Uterus (tissue), 4 donors: ENCODE measurements around the gene CCL1. TPM values are rescaled to one million over a fixed set of nuclear protein-coding genes. Genes with fewer than 3 reads are reported as not detected.
"Not testable (repeated sequence)": the region's sequence is repeated elsewhere in the genome, so short reads cannot be mapped to it uniquely, and the experiment has no call there.

ENCODE experiments used
- DNase-seq, 2 donors: peaks; one replicate each; pipeline ENCODE4 v3.0.0-alpha.2; 2019 to 2020
- H3K27ac ChIP-seq, 2 donors: fragments of 200-600 bp; sonication (generic); 1 replicate in 1 of 2; 2 replicates in 1 of 2; pipeline ENCODE4 v1.5.1; 2016 to 2018
- H3K27me3 ChIP-seq, 2 donors: fragments of 200-600 bp; sonication (generic); one replicate each; pipeline ENCODE4 v1.5.1; 2018 to 2019; ENCODE audit warnings: control low read depth in 1 of 2
- H3K36me3 ChIP-seq, 2 donors: fragments of 200-600 bp; sonication (generic); one replicate each; pipeline ENCODE4 v1.5.1; 2019; ENCODE audit warnings: control low read depth in 1 of 2
- H3K4me1 ChIP-seq, 2 donors: fragments of 200-600 bp; sonication (generic); one replicate each; pipeline ENCODE4 v1.5.1; 2018 to 2019; ENCODE audit warnings: control low read depth in 1 of 2
- H3K4me3 ChIP-seq, 2 donors: fragments of 200-600 bp; sonication (generic); 1 replicate in 1 of 2; 2 replicates in 1 of 2; pipeline ENCODE4 v1.5.1; 2018 to 2019; ENCODE audit warnings: mild to moderate bottlenecking in 1 of 2
- H3K9me3 ChIP-seq, 2 donors: fragments of 200-600 bp; sonication (generic); one replicate each; pipeline ENCODE4 v1.5.1; 2019; ENCODE audit warnings: control low read depth in 1 of 2
- CTCF ChIP-seq, 4 experiments: fragments of 200-600 bp in 2 of 4; fragments of 450-650 bp in 2 of 4; sonication (generic) in 2 of 4; IDR thresholded peaks; one replicate each; pipeline ENCODE4 v1.5.1; 2016 to 2019; ENCODE audit warnings: antibody characterized with exemption in 4 of 4, mild to moderate bottlenecking in 2 of 4, moderate library complexity in 1 of 4
- POLR2A ChIP-seq, 2 donors: fragments of 450-650 bp; IDR thresholded peaks; one replicate each; pipeline ENCODE4 v1.6.1; 2016; ENCODE audit warnings: antibody characterized with exemption in 2 of 2, mild to moderate bottlenecking in 1 of 2, moderate library complexity in 1 of 2
- intact Hi-C: fragments of 100-400 bp; cut with DNase I; formaldehyde crosslinking; loops from one replicate; pipeline ENCODE4 v1.15.1; 2023; ENCODE audit warnings: low total_unique reads
- total RNA-seq, 4 donors: library from RNA; depleted of rRNA in 3 of 4; stranded (reverse); fragments of >200 nt in 3 of 4; gene quantifications; one replicate each; pipeline versions ENCODE4 v1.1.0 to v1.2.4, GENCODE V29; 2014 to 2023
- donor health status: DM: yes; HTN: yes; CAD: no.

The CCL1 gene
- total RNA-seq, 4 donors from 2014 or later: not detected

GRCh38 chr17:34337701-34338100, 25.3 kb downstream of the CCL1 start:
- no peak for DNase-seq
- Histone ChIP-seq H3K9me3 (no peaks in the 10 kb centered on the region), H3K36me3 (no peaks in the 10 kb centered on the region), H3K27me3 (no peaks in the 10 kb centered on the region), H3K4me1 (no peaks in the 10 kb centered on the region), H3K4me3 (no peak overlapping the region), H3K27ac (no peak overlapping the region)
- intact Hi-C loops: no loop called here
- TF ChIP-seq CTCF (IDR thresholded peaks at IDR 0.05) (no peak), POLR2A (IDR thresholded peaks at IDR 0.05) (no peak)

DNA sequence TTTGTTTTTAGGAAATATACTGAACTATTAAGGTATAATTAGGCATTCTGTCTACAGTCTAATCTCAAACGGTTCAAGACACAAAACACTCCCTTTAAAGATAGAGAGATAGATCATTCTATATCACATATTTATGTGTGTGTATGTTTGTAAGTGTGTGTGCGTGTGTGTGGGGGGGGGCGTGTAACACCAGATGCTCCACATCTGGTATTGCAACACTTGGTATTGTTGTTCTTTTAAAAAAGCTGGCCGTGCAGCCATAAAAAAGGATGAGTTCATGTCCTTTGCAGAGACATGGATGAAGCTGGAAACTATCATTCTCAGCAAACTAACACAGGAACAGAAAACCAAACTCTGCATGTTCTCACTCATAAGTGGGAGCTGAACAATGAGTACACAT, 35.5 kb downstream of the CCL1 start:
- peak; percentile 41 to 42 for DNase-seq
- H3K4me1 ChIP-seq, H3K4me3 ChIP-seq, intact Hi-C loops, H3K27me3 ChIP-seq, H3K9me3 ChIP-seq, H3K36me3 ChIP-seq, H3K27ac ChIP-seq: not testable (repeated sequence)

- peak overlapping the region in 1 of 2 donors; percentile 52 for H3K27ac ChIP-seq
- no peak overlapping the region for H3K4me3 ChIP-seq
- no peak for DNase-seq
- no peaks in the 10 kb centered on the region for H3K27me3 ChIP-seq
- TF ChIP-seq CTCF (IDR thresholded peaks at IDR 0.05): no peak
- no peak for TF ChIP-seq POLR2A (IDR thresholded peaks at IDR 0.05)
- H3K36me3 ChIP-seq: no peaks in the 10 kb centered on the region
- no peaks in the 10 kb centered on the region for H3K4me1 ChIP-seq
- intact Hi-C loops: no loop called here
- no peaks in the 10 kb centered on the region for H3K9me3 ChIP-seq
These were observed 41.1 kb downstream of the CCL1 start for GRCh38 chr17:34321964-34322363.

- H3K27ac ChIP-seq: no peak within 1 kb of the TSS
- intact Hi-C loops: no loop called here
- DNase-seq: no peak
- H3K36me3 ChIP-seq: no peaks in the 10 kb centered on the region
- no peaks in the 10 kb centered on the region for H3K4me1 ChIP-seq
- H3K27me3 ChIP-seq: peaks cover 0 to 5% of the 10 kb centered on the region in 2 donors
- H3K4me3 ChIP-seq: no peak within 1 kb of the TSS
- no peak for TF ChIP-seq CTCF (IDR thresholded peaks at IDR 0.05)
- H3K9me3 ChIP-seq: no peaks in the 10 kb centered on the region
These were observed 44.0 kb downstream of the CCL1 start, which contains the start of gene CCL8 for GRCh38 chr17:34319039-34319483. CCL8 (plus strand) TSS chr17:34319435; CDS start chr17:34319502, 67 bp downstream.

GRCh38 chr17:34318474-34318873, 44.6 kb downstream of the CCL1 start:
- no peak overlapping the region for H3K27ac ChIP-seq
- intact Hi-C loops: no loop called here
- H3K27me3 ChIP-seq: peaks cover 0 to 5% of the 10 kb centered on the region in 2 donors
- no peaks in the 10 kb centered on the region for H3K4me1 ChIP-seq
- no peak overlapping the region for H3K4me3 ChIP-seq
- DNase-seq: no peak
- H3K9me3 ChIP-seq: no peaks in the 10 kb centered on the region
- H3K36me3 ChIP-seq: no peaks in the 10 kb centered on the region
- TF ChIP-seq POLR2A (IDR thresholded peaks at IDR 0.05) (no peak), CTCF (IDR thresholded peaks at IDR 0.05) (no peak)

DNA sequence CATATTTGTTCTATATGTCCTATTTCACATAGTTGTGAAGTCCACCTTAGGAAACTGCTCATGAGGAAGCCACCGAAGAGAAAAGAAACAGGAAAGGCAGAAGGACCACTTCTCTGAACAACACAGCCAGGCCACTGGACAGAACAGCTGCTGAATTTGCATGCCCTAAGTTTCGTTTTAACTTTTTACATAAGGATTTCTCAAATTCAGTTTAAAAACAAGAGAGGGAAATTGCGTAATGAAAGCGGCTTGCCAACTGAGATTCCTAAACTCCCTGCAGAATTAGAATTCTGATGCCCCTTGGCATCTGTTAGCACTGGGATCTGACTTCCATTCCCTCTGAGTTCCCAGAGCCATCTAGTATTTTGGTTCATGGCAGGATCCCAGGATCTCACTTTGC, 48.8 kb downstream of the CCL1 start:
- Histone ChIP-seq H3K4me3 (no peak overlapping the region), H3K36me3 (no peaks in the 10 kb centered on the region)
- intact Hi-C loops: no loop called here

More for the DNA sequence above, 48.8 kb downstream of the CCL1 start:
- no peaks in the 10 kb centered on the region for H3K9me3 ChIP-seq
- TF ChIP-seq CTCF (IDR thresholded peaks at IDR 0.05): no peak
- no peak for TF ChIP-seq POLR2A (IDR thresholded peaks at IDR 0.05)
- H3K4me1 ChIP-seq: peaks cover 0 to 4% of the 10 kb centered on the region in 2 donors
- peak; percentile 37 to 56 for DNase-seq
- peaks cover 0 to 5% of the 10 kb centered on the region in 2 donors for H3K27me3 ChIP-seq
- H3K27ac ChIP-seq: peak overlapping the region; percentile 52 to 54
